Fibroblast of skin of left quadriceps (primary cell): ENCODE measurements around the gene KMT2E.
"Not testable (repeated sequence)": the region's sequence is repeated elsewhere in the genome, so short reads cannot be mapped to it uniquely, and the experiment has no call there.

Source experiments
- DNase-seq, 2 experiments: peaks; one replicate each; pipeline ENCODE4 v3.0.0-alpha.2; 2013; ENCODE audit warnings: low read depth in 2 of 2

The KMT2E gene, protein sequence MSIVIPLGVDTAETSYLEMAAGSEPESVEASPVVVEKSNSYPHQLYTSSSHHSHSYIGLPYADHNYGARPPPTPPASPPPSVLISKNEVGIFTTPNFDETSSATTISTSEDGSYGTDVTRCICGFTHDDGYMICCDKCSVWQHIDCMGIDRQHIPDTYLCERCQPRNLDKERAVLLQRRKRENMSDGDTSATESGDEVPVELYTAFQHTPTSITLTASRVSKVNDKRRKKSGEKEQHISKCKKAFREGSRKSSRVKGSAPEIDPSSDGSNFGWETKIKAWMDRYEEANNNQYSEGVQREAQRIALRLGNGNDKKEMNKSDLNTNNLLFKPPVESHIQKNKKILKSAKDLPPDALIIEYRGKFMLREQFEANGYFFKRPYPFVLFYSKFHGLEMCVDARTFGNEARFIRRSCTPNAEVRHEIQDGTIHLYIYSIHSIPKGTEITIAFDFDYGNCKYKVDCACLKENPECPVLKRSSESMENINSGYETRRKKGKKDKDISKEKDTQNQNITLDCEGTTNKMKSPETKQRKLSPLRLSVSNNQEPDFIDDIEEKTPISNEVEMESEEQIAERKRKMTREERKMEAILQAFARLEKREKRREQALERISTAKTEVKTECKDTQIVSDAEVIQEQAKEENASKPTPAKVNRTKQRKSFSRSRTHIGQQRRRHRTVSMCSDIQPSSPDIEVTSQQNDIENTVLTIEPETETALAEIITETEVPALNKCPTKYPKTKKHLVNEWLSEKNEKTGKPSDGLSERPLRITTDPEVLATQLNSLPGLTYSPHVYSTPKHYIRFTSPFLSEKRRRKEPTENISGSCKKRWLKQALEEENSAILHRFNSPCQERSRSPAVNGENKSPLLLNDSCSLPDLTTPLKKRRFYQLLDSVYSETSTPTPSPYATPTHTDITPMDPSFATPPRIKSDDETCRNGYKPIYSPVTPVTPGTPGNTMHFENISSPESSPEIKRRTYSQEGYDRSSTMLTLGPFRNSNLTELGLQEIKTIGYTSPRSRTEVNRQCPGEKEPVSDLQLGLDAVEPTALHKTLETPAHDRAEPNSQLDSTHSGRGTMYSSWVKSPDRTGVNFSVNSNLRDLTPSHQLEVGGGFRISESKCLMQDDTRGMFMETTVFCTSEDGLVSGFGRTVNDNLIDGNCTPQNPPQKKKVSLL (N-terminal part only)

DNA sequence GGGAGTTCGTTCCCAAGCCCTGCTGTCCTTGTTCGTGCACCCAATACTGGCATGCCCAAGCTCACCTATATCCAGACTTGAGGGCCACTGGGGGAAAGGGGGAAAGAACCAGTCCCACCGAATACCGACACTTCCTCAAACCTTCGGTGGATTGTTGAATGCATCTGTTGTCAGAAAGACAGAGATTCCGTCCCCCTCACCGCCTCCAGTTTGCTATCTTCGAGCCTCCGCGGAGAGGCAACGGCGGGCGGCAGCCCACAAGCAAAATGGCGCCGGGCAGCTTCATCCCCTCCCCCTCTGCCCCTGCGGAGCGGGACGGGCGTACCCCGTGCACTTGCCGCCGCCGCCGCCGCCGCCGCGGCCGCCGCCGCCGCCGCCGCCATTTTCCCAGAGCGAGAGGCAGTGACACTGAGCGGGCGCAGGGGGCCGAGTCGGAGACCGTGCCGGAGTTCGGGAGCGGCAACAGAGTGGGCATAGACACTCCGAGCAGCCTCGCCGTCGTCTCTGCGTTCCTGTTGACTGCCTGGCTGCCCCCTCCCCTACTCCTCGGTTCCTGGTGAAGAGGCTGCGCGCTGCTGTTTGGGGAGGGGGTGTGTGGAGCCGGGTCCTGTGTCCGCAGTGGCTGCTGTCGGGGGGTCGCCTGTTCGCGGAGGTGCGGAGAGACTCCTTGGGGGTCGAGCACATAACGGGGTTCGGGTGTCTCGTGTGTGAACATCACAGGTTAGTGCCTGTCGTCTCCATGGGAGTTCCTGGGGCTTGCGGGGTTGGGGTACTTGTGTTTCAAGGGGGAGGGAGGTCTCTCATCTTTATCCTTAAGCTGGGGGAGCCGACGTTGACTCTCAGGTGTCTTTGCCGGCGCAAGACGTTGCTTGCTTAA is at the start of gene KMT2E:
TSS of gene KMT2E (plus strand) at position 390 of the 877 bp plus-strand sequence. CDS start 26,748 bp downstream, outside the sequence.
- DNase-seq = peak; percentile 75

DNA sequence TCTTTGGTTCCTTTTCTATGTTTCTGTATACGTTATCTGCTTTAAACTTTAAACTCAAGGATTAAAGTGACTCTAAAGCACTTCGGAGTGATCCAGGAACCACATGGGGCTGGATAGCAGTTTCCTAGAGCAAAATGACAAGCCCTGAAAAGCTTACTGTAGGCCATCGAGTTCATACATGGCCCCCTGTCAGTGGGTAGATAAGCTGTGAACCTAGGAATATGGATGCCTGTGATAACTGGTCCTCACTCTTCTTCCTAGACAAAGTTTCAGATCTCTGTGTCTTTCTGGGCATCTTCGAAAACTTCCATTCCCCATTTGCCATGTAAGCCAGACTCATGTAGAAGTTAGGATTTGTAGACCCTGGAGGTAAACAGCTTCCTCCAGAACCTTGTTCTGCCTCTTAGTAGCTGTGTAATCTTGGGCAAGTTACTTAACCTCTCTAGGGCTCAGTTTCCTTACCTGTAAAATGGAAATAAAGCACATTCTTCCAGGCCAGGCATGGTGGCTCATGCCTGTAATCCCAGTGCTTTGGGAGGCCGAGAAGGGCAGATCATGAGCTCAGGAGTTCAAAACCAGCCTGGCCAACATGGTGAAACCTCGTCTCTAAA is 49.3 kb upstream of the KMT2E start:
- no peak for DNase-seq

DNA sequence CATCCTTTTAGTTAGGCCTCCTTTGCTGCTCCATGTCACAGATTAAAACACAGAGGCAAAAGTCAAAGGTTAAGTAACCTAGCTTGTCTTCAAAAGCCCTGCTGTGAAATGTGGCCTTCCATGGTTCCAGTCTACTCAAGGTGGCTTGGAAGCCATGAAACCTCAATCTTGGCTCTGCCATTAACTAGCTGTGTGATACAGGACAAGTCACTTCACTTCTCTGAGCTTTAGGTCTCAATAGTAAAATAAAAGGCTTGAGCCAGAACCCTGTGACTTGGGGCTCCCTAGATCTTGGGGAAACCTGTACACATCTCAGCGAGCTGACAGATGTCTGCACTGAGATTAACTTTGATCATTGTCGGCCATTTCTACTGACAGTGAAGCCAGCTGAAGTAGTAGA is 48.0 kb upstream of the KMT2E start:
- no peak for DNase-seq

DNA sequence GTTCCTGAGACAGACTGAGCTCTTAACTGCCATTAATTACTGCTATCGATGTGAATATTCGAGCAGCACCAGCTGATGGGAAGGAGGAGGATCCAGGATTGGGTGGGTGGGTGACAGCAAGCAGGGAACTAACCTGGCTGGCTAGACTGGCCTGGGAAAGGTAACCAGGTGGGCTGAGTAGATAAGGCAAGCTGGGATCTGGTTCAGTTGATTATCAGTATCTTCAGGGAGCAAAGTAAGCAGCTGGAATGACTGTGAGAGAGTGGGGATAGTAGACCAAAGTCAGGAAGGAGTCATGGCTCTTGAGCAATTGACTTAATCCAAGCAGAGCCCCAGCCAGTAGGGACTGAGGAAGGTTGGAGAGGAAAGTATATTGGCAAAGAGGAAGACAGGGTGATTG is 46.9 kb upstream of the KMT2E start:
- no peak for DNase-seq

DNA sequence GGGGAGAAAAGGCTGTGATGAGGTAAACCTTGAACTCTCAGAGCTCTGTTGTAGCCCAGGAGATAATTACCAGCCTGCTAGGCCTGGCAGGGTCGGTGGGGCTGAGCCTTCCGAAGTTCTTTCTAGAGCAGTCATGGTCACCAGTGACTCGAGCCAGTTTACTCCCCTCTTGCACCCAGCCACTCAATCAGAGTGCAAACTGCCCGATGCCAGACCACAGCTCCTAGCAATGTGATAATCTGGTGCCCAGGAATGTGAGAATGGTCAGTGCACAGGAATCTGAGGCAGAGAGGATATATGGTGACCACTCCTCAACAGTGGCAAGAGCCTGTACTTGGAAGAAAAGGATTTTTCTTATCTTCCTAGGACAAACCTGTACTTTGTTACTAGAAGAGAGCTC is 46.4 kb upstream of the KMT2E start:
- no peak for DNase-seq

DNA sequence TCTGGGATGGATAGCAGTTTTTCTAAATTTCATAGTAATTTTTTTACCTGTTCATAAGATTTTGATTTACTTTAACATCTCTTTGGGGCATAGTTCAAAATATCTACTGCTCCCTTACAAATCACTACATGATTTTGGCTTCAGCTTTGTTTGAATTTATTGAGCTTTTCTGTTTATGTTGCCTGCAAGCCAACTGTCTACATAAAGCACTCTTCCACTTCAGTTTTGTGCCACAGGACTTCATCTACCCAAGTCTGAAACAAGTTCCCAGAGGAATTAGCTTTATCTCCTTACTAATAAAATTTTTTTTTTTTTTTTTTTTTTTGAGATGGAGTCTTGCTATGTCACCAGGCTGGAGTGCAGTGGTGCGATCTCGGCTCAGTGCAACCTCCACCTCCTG is 45.4 kb upstream of the KMT2E start:
- DNase-seq = no peak

DNA sequence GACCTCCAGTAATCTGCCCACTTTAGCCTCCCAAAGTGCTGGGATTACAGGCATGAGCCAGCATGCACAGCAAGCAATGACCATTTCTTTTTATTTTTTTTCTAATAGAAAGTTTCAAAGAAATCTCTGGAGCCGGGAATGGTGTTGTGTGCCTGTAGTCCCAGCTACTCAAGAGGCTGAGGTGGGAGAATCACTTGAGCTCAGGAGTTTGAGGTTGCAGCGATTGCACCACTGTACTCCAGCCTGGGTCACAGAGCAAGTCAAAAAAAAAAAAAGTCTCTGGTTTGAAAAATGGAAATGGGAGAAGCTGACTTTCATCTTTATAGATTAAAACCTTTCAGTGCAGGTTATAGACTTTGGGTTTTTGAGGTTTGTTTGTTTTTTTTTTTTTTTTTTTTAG is 44.8 kb upstream of the KMT2E start:
- no peak for DNase-seq

DNA sequence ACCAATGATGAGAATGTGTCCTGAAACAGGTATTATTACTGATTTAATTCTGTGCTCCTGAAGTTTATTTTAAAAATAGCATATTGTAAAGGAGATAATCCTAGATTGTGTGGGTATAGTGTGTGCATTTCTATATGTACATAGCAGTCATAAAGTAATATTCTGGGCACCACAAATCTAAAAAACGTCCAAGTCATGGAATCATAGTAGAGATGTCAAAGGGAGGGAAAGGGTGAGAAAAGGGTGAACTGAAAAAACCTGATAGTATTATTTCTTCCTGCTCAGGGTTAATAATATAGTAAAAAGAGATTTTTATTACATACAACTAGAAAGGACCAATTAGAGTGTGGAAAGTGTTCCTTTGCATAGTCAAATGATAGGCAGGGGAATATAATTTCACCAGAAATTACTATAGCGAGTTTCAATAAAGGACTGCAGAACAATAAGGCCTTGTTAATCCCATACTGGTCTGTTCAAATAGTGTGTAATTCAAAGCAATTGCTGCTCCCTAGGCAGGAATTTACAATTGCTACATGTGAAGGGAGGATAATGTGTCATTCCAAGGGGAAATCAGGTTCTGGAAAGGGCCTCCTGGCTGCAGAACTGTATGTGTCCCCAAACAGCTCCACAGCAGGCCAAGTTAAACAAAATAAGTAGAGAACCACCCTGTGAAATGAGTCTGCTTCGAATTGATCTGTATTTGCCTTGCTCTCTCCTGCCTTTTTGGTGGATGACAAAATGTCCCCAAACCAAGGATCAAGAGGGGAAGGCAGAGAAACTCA is 42.5 kb upstream of the KMT2E start:
- no peak for DNase-seq

DNA sequence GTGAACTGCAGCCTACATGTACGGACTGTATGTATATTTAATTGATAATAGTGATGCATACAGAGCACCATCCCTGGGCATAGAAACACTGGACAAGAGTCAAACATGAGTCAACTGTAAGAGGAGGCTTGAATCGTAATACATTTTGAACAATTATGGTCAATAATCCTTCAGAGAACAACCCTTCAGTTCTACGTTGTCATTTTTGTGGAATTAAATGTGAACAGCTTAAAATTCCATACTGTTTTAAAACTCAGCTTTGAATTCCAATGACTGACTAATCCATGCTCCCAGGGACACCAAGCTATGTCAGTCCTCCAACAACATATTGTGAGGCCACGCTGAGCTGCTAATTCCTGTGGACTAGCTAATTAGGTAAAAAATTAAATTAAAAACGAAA is 41.5 kb upstream of the KMT2E start:
- DNase-seq = peak; percentile 77 to 78

DNA sequence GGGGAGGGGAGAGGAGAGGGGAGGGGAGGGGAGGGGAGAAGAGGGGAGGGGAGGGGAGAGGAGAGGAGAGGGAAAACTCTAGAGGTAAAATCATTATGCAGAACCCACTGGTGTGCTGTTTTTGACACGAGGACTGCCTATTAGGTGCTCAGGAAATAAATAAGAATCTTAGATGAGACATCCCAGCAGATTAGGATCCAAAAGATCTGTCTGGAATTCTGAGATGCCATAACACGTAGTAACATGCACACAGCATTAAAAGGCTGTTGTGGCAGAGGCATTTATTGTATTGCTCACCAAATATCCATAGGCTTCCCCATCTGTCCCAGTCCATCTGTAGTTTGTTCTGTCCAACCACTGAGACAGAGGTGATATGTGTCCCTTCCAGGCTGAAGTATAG is 40.8 kb upstream of the KMT2E start:
- no peak for DNase-seq

DNA sequence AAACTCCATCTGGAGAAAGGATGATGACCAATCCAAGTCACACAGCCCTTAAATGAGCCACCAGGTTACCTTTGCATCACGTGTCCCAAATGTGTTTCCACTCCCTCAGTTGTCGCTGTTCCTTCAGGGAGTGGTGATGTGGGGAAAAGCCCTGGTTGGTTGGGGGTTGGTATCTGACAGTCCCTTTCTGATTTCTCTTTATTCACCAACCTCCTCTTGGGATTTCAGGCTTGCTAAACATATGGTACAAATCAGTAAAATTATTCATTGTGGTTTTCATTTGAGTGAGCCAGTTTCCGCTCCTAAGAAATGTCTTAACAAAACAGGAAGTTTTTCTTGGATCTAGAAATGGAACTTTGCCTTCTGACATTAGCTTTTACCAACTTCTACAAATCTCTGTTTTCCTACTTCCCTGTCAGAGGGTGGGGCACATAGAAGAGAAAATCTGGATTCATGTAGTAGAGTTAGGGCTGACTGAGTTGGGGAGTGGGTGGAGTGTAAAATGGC is 40.0 kb upstream of the KMT2E start:
- peak; percentile 86 to 89 for DNase-seq

DNA sequence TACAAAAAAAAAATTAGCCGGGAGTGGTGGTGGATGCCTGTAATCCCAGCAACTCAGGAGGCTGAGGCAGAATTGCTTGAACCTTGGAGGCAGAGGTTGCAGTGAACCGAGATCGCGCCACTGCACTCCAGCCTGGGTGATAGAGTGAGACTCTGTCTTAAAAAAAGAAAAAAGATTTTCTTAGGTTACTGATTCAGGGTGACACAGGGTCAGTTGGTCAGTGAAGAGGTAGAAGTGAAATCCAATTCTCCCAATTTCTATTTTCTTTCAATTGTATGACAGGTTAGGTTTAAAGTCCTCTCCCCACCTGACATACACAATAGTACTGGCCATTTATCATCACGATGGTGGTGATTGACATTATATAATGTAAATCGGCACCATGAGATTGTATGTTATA is 38.5 kb upstream of the KMT2E start:
- DNase-seq = not testable (repeated sequence)

DNA sequence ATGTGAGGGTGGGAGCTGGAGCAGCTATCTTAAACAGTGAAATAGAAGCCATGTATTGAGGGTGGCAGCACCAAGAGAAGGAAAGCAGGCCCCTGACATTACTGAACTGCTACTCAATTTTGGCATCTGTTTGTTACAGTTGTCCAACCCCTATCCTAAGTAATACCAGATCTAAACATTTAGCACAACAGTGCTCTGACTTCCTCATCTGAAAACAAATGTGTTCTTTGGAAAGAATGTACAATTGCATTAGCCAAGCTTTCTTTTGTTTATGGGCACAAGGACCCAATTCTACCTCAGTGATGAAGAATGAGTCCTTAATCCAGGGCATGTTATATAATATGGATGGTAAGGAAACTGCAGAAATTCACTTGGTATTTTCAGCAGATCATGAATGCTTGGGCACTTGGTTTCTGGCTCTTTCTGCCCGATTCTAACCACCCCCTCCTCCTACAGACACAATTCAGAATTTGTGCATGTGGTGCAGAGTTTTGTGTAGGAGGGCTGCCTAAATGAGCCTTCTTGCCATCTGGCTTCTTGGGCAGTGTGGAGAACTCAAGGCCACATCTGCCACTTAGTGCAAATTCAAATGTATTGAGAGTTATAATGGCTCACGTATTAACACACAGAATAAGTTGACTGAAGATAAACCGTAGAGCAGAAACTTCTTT is 36.9 kb upstream of the KMT2E start:
- no peak for DNase-seq

DNA sequence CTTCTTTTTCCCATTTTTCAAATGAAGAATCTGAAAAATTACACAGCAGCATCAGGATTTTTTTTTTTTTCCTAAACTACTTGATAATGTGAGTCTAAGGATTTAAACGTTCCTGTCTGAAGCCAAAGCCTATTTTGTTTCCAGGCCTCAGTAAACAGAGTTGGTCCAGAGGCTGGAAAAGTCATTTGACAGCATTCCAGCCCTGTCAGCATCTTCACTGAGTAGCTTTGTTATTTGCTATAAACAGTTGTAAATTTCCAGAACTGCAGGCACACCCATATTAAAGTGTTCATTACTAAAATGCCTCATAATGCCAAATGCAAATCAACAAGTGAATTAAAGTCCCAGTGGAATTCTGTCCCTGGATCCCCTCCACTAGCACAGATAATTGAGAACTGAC is 35.5 kb upstream of the KMT2E start:
- DNase-seq = no peak

DNA sequence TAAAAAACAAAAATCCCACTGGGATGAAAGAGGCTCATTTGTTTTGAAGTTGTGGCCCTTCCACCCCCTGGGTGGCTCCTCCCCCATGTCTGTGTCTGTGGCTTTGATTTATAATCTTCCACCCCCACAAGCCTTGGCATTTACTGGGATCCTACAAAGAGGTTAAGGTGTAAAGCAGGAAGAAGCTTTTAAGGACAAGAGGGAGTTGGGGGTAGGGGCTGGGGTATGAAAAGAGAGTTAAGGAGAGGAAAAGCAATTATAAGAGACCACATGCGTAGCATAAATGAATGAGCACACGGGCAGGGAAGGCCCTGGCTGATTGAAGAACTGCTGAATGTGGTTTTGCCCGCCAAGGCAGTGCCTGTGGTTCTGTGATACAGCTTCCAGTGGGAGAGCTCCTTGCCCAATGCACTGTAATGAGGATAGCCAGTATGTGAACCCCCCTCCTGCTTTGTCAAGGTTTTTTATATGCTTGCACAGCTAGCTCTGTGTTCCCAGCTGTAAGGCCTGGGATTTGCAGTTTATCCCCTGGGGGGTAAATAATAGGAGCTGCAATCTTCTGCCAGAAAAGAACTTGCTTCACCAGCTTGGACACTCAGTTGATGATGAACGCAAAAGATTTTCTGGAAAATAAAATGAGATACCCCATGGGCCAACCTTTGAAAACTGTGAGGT is 34.7 kb upstream of the KMT2E start:
- DNase-seq = no peak

DNA sequence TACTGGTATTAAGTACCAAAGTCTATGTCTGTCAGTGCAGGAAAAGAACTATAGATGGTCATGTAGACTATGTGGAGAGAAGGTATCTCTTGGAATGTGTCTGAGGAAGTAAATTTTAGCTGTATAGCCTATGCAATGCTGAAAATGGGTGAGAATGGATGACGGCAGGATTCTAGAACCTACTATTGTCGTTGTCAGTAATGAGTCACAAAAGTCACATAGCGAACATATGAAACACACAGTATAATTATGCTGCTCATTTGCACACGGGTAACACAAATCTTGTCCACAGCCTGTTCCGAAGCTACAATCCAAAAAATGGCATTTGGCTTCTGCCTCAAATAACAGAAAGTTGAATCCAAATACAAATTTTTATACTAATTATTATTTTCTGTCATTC is 33.6 kb upstream of the KMT2E start:
- no peak for DNase-seq

DNA sequence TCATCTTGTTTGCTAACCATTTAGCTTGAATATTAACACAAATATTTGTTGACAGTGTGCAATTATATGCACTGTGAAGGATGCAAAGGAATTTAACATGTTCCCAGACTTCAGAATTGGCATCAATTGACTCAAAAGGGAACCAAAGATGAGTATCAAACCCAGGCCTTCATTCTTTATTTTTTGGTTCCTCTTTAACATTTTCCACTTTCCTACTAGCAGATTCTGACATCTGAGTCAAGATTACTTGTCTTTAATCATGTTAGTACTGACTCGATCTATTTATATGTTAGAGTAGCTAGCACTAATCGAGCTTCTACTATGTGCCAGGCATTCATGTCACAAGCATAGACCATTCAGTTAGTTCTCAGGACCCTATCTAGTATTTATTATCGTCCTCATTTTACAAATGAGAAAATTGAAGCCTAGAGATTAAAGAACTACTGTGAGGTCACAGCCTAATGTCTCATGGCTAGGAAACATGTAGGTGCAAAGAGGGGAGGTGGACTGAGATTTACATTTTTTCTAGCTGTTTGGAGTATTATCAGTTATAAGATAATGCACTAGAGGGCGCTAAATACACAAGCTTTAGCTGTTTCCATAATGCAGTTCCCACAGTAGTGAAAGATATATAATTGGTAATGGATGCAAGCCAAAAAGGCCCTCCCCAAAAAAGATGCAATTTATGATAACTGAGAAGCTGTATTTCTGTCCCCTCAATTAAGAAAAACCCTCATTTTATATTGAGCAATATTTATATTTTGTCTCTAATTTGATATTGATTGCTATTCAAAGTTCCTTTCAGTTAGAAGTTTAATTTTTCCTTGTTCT is 32.9 kb upstream of the KMT2E start:
- DNase-seq = no peak

DNA sequence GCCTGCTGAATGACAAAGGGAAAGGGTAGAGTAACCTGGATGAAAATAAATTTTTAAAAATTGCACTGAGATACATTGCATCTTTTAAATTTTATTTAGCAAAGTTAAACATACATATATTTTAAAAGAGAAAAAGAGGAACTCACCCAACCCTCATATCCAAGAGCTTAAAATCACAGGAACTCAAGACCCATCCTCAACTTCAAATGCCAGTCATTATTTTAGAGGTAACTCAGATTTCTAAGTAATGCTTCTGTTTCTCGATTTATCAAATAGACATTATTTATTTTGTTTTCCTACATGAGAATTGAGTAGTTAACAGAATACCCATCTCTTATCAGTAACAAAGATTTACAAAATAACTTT is 32.4 kb upstream of the KMT2E start:
- DNase-seq = no peak
